SK-N-SH (cell line): ENCODE data around the gene MIGA1. TPM values are rescaled to one million over a fixed set of nuclear protein-coding genes. Genes with fewer than 3 reads are reported as not detected.

Experiments
- CTCF ChIA-PET: fragments of 300-600, 350-600 bp; formaldehyde crosslinking; extraction: SDS; loops from one replicate; lab custom pipeline; 2021; lab: Yijun Ruan, JAX
- POLR2A ChIA-PET: fragments of 350-600 bp; sonication (Branson Sonifier 250); formaldehyde crosslinking; extraction: SDS; loops from one replicate; lab custom pipeline; 2020; ENCODE audit warnings: antibody characterized with exemption, inconsistent platforms; lab: Yijun Ruan, JAX
- DNase-seq: peaks from one replicate; pipeline ENCODE4 v3.0.0; 2012
- H2AFZ ChIP-seq: fragments of 200-600 bp; sonication (generic); 2 replicates; pipeline ENCODE4 v1.8.1; 2016; ENCODE audit warnings: antibody characterized with exemption, mild to moderate bottlenecking, low read depth
- H3F3A ChIP-seq: fragments of 200-600 bp; sonication (generic); replicated peaks from 2 replicates; pipeline ENCODE3; 2016; ENCODE audit warnings: antibody characterized with exemption, mild to moderate bottlenecking; ENCODE audit not compliant: insufficient read depth
- H3K27ac ChIP-seq, 2 experiments: fragments of 200-500 bp in 1 of 2; fragments of 200-600 bp in 1 of 2; sonication (Bioruptor generic) in 1 of 2; sonication (generic), shearing (Covaris generic) in 1 of 2; 2 replicates each; pipeline versions ENCODE4 v1.5.1 to v1.6.1; 2014 to 2016; ENCODE audit warnings: low read depth in 2 of 2, inconsistent platforms in 1 of 2, low read length in 1 of 2, mild to moderate bottlenecking in 1 of 2, mixed read lengths in 1 of 2
- H3K27me3 ChIP-seq: fragments of 200-600 bp; sonication (generic), shearing (Covaris generic); 2 replicates; pipeline ENCODE4 v1.6.1; 2016; ENCODE audit warnings: mixed run types; ENCODE audit not compliant: insufficient read depth
- H3K36me3 ChIP-seq, 2 experiments: fragments of 200-500 bp in 1 of 2; fragments of 200-600 bp in 1 of 2; sonication (Bioruptor generic) in 1 of 2; sonication (generic) in 1 of 2; replicated peaks in 1 of 2; 2 replicates each; pipeline versions ENCODE3 to v1.5.1; 2014 to 2016; ENCODE audit warnings: low read length in 1 of 2, mild to moderate bottlenecking in 1 of 2; ENCODE audit not compliant: insufficient read depth in 2 of 2, control insufficient read depth in 1 of 2
- H3K4me1 ChIP-seq, 2 experiments: fragments of 200-500 bp in 1 of 2; fragments of 200-600 bp in 1 of 2; sonication (Bioruptor generic) in 1 of 2; sonication (generic), shearing (Covaris generic) in 1 of 2; 2 replicates each; pipeline versions ENCODE4 v1.5.1 to v1.6.1; 2014 to 2016; ENCODE audit warnings: low read depth in 1 of 2, low read length in 1 of 2, mixed run types in 1 of 2; ENCODE audit not compliant: insufficient read depth in 2 of 2, control insufficient read depth in 1 of 2
- H3K4me2 ChIP-seq: fragments of 200-600 bp; sonication (generic), shearing (Covaris generic); 2 replicates; pipeline ENCODE4 v1.6.1; 2017; ENCODE audit warnings: mixed run types
- H3K4me3 ChIP-seq, 2 experiments: fragments of 200-500 bp in 1 of 2; fragments of 200-600 bp in 1 of 2; sonication (Bioruptor generic) in 1 of 2; sonication (generic), shearing (Covaris generic) in 1 of 2; 2 replicates each; pipeline versions ENCODE4 v1.5.1 to v1.8.1; 2014 to 2016; ENCODE audit warnings: low read depth in 2 of 2, inconsistent platforms in 1 of 2, low read length in 1 of 2, mild to moderate bottlenecking in 1 of 2, mixed read lengths in 1 of 2, moderate library complexity in 1 of 2
- H3K79me2 ChIP-seq: fragments of 200-600 bp; sonication (generic); 2 replicates; pipeline ENCODE4 v1.8.1; 2017; ENCODE audit warnings: mild to moderate bottlenecking; ENCODE audit not compliant: insufficient read depth
- H3K9ac ChIP-seq: fragments of 200-600 bp; sonication (generic); 2 replicates; pipeline ENCODE4 v1.6.1; 2017; ENCODE audit warnings: mixed run types
- H3K9me2 ChIP-seq: fragments of 200-600 bp; sonication (generic); 2 replicates; pipeline ENCODE4 v1.6.1; 2017; ENCODE audit warnings: mixed run types
- H3K9me3 ChIP-seq: fragments of 200-600 bp; sonication (generic); 2 replicates; pipeline ENCODE4 v1.6.1; 2017; ENCODE audit warnings: mixed run types, mild to moderate bottlenecking, moderate library complexity
- H4K20me1 ChIP-seq: fragments of 200-600 bp; sonication (generic); 2 replicates; pipeline ENCODE4 v1.6.1; 2017; ENCODE audit warnings: mild to moderate bottlenecking, mixed run types; ENCODE audit not compliant: insufficient read depth
- CHD2 ChIP-seq: fragments of 150-350 bp; IDR thresholded peaks from 2 replicates; pipeline ENCODE4 v1.6.1; 2018; ENCODE audit warnings: low read length; ENCODE audit not compliant: partially characterized antibody
- EP300 ChIP-seq, 2 experiments: IDR thresholded peaks; 2 replicates each; pipeline versions ENCODE4 v1.4.0 to v1.6.1; 2012; ENCODE audit warnings: borderline replicate concordance in 1 of 2, low read depth in 1 of 2, low read length in 1 of 2
- JUND ChIP-seq: IDR thresholded peaks from 2 replicates; pipeline ENCODE4 v1.4.0; 2012
- NRF1 ChIP-seq: IDR thresholded peaks from 2 replicates; pipeline ENCODE4 v1.6.1; 2012; ENCODE audit warnings: low read depth, mild to moderate bottlenecking, low read length
- RCOR1 ChIP-seq: fragments of 150-350 bp; IDR thresholded peaks from 2 replicates; pipeline ENCODE4 v1.6.1; 2017; ENCODE audit warnings: antibody characterized with exemption, low read length
- RFX5 ChIP-seq: IDR thresholded peaks from 2 replicates; pipeline ENCODE4 v1.6.1; 2012; ENCODE audit warnings: mild to moderate bottlenecking, improper control_type of control experiment, low read length
- RXRA ChIP-seq: IDR thresholded peaks from 2 replicates; pipeline ENCODE4 v1.4.0; 2012; ENCODE audit warnings: low read depth, mild to moderate bottlenecking, borderline replicate concordance
- TCF12 ChIP-seq: IDR thresholded peaks from 2 replicates; pipeline ENCODE4 v1.4.0; 2012
- WGBS: methylation state at CpG from one replicate; pipeline ENCODE4 v1.1.6; 2017; ENCODE audit warnings: low lambda C conversion rate; 5-methylcytosine and 5-hydroxymethylcytosine counted together
- polyA plus RNA-seq, 3 experiments: library from polyadenylated mRNA; depleted of rRNA; stranded (reverse); fragments of >200 nt; gene quantifications; 2 replicates each; pipeline ENCODE4 v1.2.3, GENCODE V29; 2012
- TF ChIP-seq, protein P1 (sequence below): IDR thresholded peaks from 2 replicates; pipeline ENCODE4; 2012
- TF ChIP-seq, protein P2 (sequence below): IDR thresholded peaks from 2 replicates; pipeline ENCODE4 v1.4.0; 2012; ENCODE audit warnings: low read depth

The MIGA1 gene
- polyA plus RNA-seq, 1 of the 3 experiments (the other 2 are of a cell fraction) = 2.5 TPM

DNA sequence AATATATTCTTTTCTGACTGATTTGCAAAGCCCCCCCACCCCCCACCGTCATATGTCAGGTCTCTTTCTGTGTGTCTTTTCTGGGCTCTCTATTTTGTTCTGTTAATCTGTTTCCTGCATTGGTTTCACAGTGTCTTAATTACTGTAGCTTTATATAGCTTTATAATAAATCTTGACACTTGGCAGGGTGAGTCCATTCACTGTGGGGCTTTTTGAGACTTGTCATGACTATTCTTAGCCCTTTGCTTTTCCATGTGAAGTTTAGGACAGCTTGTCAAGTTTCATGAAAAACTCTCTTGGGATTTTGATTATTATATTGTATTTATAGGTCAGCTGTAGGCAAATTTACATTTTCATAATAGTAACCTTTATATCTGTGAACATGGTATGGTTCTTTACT lies 50.4 kb downstream of the MIGA1 start:
- Histone ChIP-seq H3K9ac (no peak overlapping the region), H3F3A (peaks cover 57% of the 10 kb centered on the region), H3K4me2 (no peak overlapping the region), H2AFZ (no peak overlapping the region), H3K4me3 (no peak overlapping the region), H3K4me1 (peaks cover 4 to 47% of the 10 kb centered on the region in 2 experiments; a peak in 3 of 4 replicates), H3K9me3 (no peaks in the 10 kb centered on the region), H3K9me2 (no peaks in the 10 kb centered on the region), H3K27ac (peak overlapping the region in 1 of 2 experiments; percentile 98; a peak in 1 of 4 replicates), H3K27me3 (no peaks in the 10 kb centered on the region), H3K36me3 (peaks cover 13 to 32% of the 10 kb centered on the region in 2 experiments), H3K79me2 (peaks cover 7% of the 10 kb centered on the region; the same call in 1 of the 2 replicates), H4K20me1 (peaks cover 5% of the 10 kb centered on the region; the same call in 1 of the 2 replicates)
- POLR2A ChIA-PET = no interaction called here
- TF ChIP-seq, protein P1, sequence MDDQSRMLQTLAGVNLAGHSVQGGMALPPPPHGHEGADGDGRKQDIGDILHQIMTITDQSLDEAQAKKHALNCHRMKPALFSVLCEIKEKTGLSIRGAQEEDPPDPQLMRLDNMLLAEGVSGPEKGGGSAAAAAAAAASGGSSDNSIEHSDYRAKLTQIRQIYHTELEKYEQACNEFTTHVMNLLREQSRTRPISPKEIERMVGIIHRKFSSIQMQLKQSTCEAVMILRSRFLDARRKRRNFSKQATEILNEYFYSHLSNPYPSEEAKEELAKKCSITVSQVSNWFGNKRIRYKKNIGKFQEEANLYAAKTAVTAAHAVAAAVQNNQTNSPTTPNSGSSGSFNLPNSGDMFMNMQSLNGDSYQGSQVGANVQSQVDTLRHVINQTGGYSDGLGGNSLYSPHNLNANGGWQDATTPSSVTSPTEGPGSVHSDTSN = no peak
- TF ChIP-seq NRF1 (no peak), RCOR1 (no peak), EP300 (IDR thresholded peaks at IDR 0.05; ENCODE audit: borderline replicate concordance in 1 of 2, low read depth in 1 of 2, low read length in 1 of 2) (no peak), JUND (no peak), RXRA (no peak)
- CTCF ChIA-PET = interaction anchor here (1.0 kb wide), 1 partner anchor 70 kb away, joined by 4 read pairs; no protein-coding TSS in a partner anchor
- WGBS = 96% methylated on average over 1 of the region's 1 CpG
- DNase-seq = no peak

DNA sequence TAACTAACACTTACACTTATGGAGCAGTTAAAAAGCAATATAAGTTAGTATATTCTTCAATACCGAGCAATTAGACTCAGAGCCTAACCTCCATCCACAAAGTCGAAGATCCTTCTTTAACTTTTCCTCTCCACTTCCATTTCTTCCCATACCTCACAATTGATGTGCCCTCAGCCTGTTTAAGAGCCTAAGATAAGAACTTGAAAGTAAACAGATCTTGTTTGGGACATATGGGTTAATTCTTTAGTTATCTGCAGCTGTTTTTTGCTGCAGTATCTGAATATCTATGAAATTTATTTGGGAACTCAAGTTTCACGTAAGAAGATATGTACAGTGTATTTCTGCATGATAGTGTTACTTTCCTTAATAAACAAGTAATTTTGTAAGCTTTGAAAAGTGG lies 51.5 kb downstream of the MIGA1 start:
- Histone ChIP-seq H3K9me2 (no peaks in the 10 kb centered on the region), H3K27ac (peak overlapping the region; percentile 20 to 98; a peak in 3 of 4 replicates), H3K9ac (no peak overlapping the region; the same call in 1 of the 2 replicates), H3K9me3 (no peaks in the 10 kb centered on the region), H3K27me3 (no peaks in the 10 kb centered on the region), H3F3A (peaks cover 56% of the 10 kb centered on the region), H3K4me3 (no peak overlapping the region), H4K20me1 (peaks cover 5% of the 10 kb centered on the region; the same call in 1 of the 2 replicates), H3K4me1 (peaks cover 4 to 49% of the 10 kb centered on the region in 2 experiments; a peak in 3 of 4 replicates), H2AFZ (no peak overlapping the region), H3K4me2 (no peak overlapping the region), H3K79me2 (peaks cover 11% of the 10 kb centered on the region; the same call in 1 of the 2 replicates), H3K36me3 (peaks cover 14 to 32% of the 10 kb centered on the region in 2 experiments)
- POLR2A ChIA-PET = no interaction called here
- 81% methylated on average over 3 of the region's 3 CpGs for WGBS
- no peak for DNase-seq
- TF ChIP-seq TCF12 (peak; percentile 33; the same call in 1 of the 2 replicates), RFX5 (no peak)
- CTCF ChIA-PET = no interaction called here

DNA sequence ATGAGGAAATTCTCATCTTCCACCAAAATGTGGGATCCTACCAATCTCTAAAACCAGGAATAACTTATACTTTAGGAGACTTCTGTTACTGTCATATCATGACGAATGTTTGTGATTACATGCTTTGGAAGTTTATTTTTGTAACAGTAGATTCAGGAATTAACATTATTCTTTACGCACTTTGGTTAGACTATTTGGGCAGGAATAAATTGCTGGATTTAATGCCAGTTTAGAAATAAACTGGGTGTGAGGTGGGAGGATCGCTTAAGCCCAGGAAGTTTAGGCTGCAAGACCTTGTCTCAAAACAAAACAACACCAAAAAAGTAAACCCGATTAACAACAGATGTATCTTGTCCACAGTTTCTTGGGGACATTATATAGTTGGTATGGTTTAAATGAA lies 52.1 kb downstream of the MIGA1 start:
- CTCF ChIA-PET = no interaction called here
- peaks cover 5% of the 10 kb centered on the region; the same call in 1 of the 2 replicates for H4K20me1 ChIP-seq
- WGBS = 83% methylated on average over 4 of the region's 4 CpGs
- peaks cover 56% of the 10 kb centered on the region for H3F3A ChIP-seq
- H3K4me1 ChIP-seq = peaks cover 4 to 49% of the 10 kb centered on the region in 2 experiments; a peak in 3 of 4 replicates
- peaks cover 20 to 31% of the 10 kb centered on the region in 2 experiments for H3K36me3 ChIP-seq
- H3K27me3 ChIP-seq = no peaks in the 10 kb centered on the region
- H2AFZ ChIP-seq = no peak overlapping the region
- TF ChIP-seq RFX5 = no peak
- no peak for TF ChIP-seq CHD2
- TF ChIP-seq, protein P1 = no peak
- TF ChIP-seq, protein P2, sequence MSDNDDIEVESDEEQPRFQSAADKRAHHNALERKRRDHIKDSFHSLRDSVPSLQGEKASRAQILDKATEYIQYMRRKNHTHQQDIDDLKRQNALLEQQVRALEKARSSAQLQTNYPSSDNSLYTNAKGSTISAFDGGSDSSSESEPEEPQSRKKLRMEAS = no peak
- H3K79me2 ChIP-seq = peaks cover 11% of the 10 kb centered on the region; the same call in 1 of the 2 replicates
- H3K9ac ChIP-seq = peak overlapping the region; percentile 73; the same call in 1 of the 2 replicates
- no peaks in the 10 kb centered on the region for H3K9me2 ChIP-seq
- POLR2A ChIA-PET = no interaction called here
- no peak overlapping the region for H3K4me3 ChIP-seq
- peak overlapping the region; percentile 87 to 98; a peak in 3 of 4 replicates for H3K27ac ChIP-seq
- no peaks in the 10 kb centered on the region for H3K9me3 ChIP-seq
- DNase-seq = no peak
- H3K4me2 ChIP-seq = peak overlapping the region; percentile 66; the same call in 1 of the 2 replicates
